ENCODE measurements around the gene RBM15.

RBM15 gene

GRCh38 chr1:110321846-110322245 is 17.3 kb upstream of the RBM15 start:
- no peak for DNase-seq

- DNase-seq, result no peak
Observed at GRCh38 chr1:110324667-110325066, 14.5 kb upstream of the RBM15 start.

- DNase-seq, result no peak
Observed at GRCh38 chr1:110326826-110327225, 12.4 kb upstream of the RBM15 start.

- no peak for DNase-seq
Observed at GRCh38 chr1:110328274-110328673, 10.9 kb upstream of the RBM15 start.

GRCh38 chr1:110328700-110329099 is 10.5 kb upstream of the RBM15 start:
- DNase-seq, result no peak

GRCh38 chr1:110335265-110335664 is 3.9 kb upstream of the RBM15 start:
- no peak for DNase-seq

- DNase-seq, result no peak
Observed at GRCh38 chr1:110336300-110337039, 2.7 kb upstream of the RBM15 start.

- DNase-seq, result peak; percentile 27
Observed at GRCh38 chr1:110337704-110338308, 1.4 kb upstream of the RBM15 start.

- DNase-seq, result peak; percentile 94
Observed at GRCh38 chr1:110338309-110338885, 780 bp upstream of the RBM15 start.

GRCh38 chr1:110339407-110340206 is 430 bp downstream of the RBM15 start:
- peak; percentile 61 for DNase-seq

- no peak for DNase-seq
Observed at GRCh38 chr1:110340207-110340468, 961 bp downstream of the RBM15 start.

GRCh38 chr1:110341146-110341871 is 2.1 kb downstream of the RBM15 start:
- no peak for DNase-seq

- DNase-seq, result no peak
Observed at GRCh38 chr1:110341872-110342331, 2.7 kb downstream of the RBM15 start.

GRCh38 chr1:110343249-110343648 is 4.1 kb downstream of the RBM15 start:
- no peak for DNase-seq

- no peak for DNase-seq
Observed at GRCh38 chr1:110344152-110344551, 5.0 kb downstream of the RBM15 start.

GRCh38 chr1:110345480-110345879 is 6.3 kb downstream of the RBM15 start:
- no peak for DNase-seq

- DNase-seq, result no peak
Observed at GRCh38 chr1:110346690-110347089, 7.5 kb downstream of the RBM15 start.

- no peak for DNase-seq
Observed at GRCh38 chr1:110347182-110347893, 8.2 kb downstream of the RBM15 start.

- no peak for DNase-seq
Observed at GRCh38 chr1:110348050-110348449, 8.9 kb downstream of the RBM15 start.

- no peak for DNase-seq
Observed at GRCh38 chr1:110348771-110349170, 9.6 kb downstream of the RBM15 start.

GRCh38 chr1:110350360-110350759 is 11.2 kb downstream of the RBM15 start:
- DNase-seq, result no peak

- no peak for DNase-seq
Observed at GRCh38 chr1:110355321-110355720, 16.1 kb downstream of the RBM15 start.
